GM19467 (cell line): ENCODE results near the gene ECEL1.

ENCODE experiments used
- ATAC-seq: cut with Tn5 transposase; IDR thresholded peaks from one replicate; pipeline ENCODE4 v1.9.1; 2021; ENCODE audit warnings: mild to moderate bottlenecking, moderate library complexity; ENCODE audit not compliant: unreplicated experiment

Gene ECEL1

DNA sequence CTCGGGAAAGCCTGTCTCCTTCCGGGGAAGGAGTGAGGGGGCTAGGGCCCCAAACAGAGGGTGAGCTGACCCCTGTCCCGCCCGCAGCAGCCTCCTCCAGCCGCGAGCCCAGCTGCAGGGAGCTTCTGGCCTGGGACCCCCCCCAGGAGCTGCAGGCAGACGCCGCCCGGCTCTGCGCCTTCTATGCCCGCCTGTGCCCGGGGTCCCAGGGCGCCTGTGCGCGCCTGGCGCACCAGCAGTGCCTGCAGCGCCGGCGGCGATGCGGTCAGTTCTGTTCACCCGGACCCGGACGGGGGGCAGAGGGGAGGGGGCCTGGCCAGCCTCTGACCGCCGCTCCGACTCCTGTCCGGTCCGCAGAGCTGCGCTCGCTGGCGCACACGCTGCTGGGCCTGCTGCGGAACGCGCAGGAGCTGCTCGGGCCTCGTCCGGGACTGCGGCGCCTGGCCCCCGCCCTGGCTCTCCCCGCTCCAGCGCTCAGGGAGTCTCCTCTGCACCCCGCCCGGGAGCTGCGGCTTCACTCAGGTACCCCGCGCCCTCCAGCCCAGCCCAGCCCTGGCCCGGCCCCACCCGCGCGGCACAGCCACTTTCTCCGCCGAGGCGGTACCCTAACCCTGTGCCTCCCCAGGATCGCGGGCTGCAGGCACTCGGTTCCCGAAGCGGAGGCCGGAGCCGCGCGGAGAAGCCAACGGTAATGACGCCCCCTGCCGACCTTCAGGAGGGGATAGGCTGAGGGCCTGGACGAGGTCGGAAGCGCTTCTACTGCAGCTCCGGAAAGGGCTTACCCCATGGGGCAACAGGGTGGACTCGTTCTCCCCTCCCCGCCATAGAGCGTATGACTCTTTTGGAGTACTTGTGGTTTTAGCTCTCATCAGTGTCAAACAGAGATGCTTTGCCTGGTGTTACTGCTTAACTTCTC, 36.3 kb upstream of the ECEL1 start:
- ATAC-seq: no peak

DNA sequence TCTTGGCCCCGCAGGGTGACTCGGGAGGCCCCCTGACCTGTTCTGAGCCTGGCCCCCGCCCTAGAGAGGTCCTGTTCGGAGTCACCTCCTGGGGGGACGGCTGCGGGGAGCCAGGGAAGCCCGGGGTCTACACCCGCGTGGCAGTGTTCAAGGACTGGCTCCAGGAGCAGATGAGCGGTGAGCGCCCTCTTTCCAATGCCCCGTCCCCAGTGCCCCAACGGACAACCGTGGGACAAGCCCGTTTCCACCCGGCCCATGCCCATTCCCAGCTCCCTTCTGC, 35.7 kb upstream of the ECEL1 start:
- no peak for ATAC-seq

DNA sequence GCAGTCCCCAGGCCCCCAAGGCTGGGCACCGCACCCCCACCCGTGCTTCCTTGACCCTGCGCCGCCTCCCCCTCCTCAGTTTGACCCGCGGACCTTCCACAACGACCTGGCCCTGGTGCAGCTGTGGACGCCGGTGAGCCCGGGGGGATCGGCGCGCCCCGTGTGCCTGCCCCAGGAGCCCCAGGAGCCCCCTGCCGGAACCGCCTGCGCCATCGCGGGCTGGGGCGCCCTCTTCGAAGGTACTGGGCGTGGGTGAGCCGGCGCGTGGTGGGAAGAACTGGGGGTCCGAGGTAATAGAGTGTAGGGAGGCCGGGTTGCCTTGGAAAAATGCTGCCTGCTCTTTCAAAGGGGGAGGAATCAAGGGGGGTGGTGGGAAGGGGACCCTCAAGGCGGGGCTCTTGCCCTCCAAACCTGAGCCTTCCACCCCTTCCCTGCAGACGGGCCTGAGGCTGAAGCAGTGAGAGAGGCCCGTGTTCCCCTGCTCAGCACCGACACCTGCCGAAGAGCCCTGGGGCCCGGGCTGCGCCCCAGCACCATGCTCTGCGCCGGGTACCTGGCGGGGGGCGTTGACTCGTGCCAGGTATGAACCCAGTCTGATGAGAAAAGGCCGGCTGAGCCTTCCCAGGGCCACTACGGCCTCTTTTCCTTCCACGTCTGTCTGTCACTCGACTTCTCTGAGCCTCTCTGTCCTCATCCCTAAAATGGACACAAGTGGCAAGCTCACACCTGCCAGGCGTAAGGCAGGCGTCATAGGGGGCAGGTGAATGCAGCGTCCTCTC, 35.2 kb upstream of the ECEL1 start:
- no peak for ATAC-seq

DNA sequence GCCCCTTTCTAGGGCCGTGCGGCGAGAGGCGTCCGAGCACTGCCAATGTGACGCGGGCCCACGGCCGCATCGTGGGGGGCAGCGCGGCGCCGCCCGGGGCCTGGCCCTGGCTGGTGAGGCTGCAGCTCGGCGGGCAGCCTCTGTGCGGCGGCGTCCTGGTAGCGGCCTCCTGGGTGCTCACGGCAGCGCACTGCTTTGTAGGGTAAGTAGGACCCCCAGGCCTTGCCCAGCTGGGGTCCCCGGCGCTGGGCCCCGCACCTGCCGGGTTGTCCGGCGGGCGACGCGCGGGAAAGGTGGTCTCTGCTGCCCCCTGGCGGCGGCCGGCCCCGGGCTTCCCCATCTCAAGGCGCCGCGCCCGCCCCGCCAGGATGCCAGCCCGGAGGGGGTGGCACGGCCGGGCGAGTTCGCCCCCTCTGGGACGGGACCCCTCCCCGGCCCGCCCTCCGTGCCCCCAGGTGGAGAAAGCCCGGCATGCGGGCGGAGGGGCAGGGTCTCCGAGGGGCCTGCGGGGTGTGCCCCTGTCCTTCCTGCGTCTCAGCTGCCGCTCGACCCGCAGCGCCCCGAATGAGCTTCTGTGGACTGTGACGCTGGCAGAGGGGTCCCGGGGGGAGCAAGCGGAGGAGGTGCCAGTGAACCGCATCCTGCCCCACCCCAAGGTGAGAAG, 34.5 kb upstream of the ECEL1 start:
- ATAC-seq: no peak

DNA sequence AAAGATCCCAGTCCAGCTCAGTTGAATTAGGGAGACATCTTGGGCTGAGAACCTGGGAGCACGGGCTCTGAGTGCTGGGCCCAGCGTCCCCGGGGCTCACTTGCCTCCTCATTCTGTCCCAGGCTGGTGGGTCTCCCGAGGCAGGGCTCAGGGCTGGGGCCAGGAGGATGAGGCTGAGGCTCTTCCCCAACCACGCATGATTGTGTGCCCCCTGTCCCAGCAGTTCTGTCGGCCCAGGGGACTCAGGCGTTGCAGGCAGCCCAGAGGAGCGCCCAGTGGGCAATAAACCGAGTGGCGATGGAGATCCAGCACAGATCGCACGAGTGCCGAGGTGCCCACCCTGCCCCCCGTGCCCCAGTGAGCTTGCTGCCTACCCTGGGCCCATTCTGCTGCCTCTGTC, 33.5 kb upstream of the ECEL1 start:
- no peak for ATAC-seq

DNA sequence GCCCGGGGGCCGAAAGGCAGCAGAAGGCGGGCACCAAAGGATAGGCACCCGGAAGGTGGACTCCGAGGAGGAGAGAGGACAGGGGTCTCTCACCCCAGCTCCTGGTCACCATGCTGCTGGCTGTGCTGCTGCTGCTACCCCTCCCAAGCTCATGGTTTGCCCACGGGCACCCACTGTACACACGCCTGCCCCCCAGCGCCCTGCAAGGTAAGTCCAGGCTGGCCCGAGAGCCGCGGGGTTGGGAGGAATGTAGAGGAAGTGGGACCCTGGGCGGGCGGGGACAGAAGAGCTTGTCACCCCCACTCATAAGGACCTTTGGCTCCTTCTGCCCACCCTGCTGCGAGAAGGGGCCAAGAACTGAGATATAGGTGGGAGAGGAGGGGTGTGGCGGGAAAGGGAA, 32.9 kb upstream of the ECEL1 start:
- no peak for ATAC-seq

DNA sequence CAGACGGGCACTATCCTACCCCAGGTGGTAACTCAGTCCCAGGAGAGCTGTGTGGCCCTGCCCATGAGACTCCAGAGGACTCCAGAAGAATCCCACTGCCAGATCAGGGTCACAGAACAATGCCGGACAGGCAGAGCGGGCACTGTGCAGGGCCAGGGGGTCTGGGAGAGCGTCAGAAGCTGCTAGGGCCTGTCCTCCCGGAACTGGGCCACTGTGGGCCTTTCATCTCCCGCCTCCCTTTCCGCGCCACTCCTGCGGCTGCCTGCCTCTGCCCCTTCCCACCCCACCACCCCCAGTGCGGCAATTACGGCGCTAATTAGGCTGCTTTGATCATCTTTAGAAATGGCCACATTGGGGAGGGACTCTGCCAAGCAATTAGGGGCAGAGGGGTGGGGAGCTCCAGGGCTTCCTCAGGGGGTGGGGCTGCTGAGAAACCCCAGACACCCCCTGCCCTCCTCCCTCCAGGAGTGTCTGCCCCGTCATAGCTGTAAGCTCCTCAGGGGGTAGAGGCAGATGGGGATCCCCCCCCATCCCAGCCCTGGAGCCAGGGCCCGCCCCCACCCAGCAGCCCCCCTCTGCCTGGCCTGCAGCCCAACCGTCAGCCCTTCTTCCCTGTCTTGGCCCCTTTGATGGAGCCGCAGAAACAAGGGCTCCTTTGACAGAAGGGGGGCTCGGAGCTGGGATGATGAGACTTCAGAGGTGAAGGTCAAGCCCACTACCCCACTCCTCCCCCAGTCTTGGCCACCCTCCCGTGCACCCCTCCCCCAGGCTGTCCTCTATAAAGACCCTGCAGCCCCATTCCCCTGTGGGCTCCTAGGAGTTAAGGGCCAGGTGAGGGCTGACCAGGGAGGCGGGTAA, 32.2 kb upstream of the ECEL1 start, which contains the start of gene PRSS56:
Gene PRSS56 (plus strand): TSS at position 808 of the 858 bp plus-strand sequence. CDS start 211 bp downstream, outside the sequence.
- ATAC-seq: no peak

DNA sequence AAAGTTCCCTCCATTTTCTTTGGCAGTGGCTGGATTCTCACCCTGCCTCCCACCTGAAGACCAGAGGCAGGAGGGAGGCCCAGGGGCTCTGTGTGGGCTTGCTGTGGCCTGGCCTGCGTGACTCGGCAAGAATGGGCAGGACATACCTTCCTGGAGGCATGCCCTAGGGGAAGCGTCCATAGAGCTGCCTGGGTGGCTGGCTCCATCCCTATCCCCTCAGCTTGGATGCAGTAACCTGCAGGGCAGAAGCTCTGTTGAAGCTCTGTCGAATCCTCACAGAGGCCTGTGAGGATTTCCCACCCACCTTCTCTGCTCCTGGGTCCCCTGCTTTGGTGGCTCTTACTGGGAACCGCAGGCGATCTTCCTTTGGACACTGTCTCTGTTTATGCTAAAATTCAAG, 31.2 kb upstream of the ECEL1 start:
- no peak for ATAC-seq

DNA sequence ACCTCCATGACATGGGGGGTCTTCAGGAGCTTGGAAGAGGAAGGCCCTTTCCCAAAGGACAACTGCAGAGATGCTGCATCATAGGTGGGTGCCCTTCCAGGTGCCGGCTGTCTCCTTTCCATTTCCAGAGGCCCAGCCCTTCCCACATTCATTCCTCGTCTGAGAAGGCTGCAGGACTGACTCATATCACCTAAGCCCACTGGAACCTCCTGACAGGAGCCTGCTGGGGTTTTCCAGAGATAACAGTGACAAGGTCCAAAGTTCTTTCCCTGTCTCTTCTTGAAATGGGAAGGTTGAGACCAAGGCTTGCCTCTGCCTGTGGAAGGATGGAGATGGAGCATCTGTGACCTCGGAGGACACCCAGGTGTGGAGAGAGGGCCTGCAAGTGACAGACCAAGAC, 28.9 kb upstream of the ECEL1 start:
- no peak for ATAC-seq

DNA sequence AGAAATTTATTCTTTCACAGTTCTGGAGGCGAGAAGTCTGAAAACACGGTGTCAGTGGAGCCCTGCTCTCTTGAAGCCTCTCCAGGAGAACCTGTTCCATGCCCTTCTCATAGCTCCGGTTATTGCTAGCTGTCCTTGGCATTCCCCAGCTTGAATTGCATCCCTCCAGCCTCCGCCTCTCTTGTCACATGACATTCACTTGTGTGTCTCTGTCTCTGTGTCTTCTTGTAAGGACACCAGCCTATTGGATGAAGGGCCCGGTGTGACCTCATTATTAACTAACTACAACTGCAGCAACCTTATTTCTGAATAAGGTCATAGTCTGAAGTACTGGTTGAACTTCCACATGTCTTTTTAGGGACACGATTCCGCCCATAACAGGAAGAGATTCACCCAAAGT, 28.0 kb upstream of the ECEL1 start:
- no peak for ATAC-seq

DNA sequence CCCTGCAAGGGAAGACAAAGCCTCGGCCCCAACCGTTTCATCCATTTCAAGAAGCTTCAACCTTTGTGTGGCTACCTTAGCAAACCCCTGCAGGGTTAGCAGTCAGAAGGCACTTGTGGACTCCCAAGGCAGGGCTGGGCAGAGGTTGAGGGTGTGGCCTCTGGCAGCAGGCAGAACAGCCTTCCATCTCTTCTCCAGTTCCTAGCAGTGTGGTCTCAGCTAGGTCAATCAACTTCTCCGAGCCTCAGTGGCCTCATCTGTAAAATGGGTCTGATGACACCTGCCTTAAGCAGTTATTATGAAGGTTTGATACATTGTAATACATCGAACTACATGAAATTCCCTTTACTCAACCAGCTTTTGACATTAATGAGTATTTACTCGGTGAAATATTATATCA, 25.7 kb upstream of the ECEL1 start:
- no peak for ATAC-seq

DNA sequence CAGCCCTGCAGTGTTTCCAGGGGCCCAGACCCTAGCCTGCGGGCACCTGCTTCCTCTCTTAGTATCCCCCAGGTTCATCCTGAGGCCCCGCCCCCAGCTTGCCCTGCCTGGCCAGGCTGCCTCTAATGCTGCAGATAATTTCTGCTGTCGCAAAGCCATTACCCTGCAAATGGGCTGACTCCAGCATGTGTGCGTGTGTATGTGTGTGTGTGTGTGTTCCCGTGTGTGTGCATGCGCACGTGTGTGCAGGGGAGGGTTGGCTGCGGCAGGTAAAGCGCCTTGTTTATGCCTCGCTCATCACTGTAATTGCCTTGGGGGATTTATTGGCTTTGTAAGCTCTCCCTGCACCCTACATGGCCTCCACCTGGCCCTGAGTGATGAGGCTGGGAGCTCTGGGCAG, 25.0 kb upstream of the ECEL1 start:
- ATAC-seq: no peak

DNA sequence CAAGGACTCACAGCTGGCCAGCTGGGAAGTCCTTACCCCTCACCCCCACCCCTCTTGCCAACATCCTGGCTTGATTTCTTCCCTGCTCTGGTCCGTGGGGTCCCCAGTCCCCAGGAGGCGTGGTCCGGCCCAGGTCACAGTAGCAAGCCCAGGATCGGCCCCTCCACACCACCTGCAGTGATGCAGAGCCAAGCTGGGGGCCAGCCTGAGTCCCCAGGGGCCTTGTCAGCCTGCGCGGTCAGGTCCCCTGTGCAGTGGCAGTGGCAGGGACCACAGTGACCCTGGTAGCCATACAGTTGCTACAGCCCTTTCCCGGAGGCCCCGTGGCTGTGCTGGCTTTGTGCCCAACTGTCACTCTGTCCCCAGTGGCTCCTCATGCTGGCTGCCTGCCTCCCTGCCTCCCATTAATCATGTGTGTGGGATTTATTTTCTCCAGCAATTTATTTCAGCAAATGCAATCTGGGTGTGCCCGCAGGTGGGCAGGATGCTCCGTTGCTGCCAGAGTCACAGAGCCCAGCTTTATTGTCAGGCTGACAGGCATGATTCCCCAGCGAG, 23.8 kb upstream of the ECEL1 start:
- ATAC-seq: no peak

DNA sequence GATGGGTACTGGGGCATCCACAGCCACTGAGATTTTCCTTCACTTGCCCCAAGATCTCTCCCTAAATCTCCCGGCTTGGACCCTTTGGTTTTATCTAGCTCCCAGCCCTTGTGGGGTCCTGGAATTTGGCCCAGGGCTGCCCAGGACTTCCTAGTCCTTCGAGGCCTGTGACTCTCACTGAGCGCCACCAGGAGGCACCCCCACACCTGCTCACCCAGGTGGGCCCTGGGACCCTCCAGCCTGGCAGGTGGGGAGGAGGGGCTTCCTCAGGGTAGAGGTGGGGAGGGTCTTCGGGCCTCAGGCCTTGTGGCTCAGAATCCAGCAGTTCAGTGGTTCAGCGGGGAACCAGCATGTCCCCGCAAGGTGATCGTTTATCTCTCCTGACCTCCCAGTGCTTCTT, 20.6 kb upstream of the ECEL1 start:
- ATAC-seq: no peak

DNA sequence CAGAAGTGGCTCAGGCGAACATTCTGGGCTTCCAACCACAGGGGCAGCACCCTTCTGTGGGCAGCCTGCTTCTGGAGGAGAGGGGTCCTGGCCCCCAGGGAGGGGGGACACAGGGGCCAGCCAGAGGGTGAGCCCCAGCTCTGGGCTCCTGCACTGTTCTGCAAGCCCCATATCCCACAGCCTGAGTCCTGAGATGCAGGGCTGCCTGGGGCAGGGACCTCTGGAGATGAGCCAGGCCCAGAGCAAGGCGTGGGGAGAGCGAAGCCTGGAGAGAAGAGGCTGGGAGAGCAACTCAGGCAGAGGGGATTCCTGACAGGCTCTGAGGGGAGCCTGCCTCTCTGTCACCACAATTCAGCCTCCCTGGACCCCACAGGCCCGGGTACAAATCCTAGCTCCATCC, 19.1 kb upstream of the ECEL1 start:
- no peak for ATAC-seq

DNA sequence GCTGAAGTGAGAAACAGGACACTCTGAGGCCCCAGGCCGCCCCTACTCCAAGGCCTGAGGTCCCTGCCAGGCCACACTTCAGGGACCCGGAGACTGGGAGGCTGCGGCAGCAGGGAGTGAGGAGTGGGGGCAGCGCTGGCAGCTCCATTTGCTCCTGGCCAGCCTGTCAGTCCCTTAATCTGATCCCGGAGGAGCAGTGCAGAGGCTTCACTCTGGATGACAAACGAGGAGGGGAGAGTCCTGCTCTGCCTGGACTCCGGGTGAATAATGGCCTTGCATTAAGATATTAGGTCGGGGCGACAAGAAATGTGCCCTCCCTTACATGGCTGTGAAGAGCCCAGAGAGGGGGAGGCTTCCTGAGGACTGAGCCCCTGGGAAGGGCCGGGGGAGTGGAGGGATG, 18.2 kb upstream of the ECEL1 start:
- no peak for ATAC-seq

DNA sequence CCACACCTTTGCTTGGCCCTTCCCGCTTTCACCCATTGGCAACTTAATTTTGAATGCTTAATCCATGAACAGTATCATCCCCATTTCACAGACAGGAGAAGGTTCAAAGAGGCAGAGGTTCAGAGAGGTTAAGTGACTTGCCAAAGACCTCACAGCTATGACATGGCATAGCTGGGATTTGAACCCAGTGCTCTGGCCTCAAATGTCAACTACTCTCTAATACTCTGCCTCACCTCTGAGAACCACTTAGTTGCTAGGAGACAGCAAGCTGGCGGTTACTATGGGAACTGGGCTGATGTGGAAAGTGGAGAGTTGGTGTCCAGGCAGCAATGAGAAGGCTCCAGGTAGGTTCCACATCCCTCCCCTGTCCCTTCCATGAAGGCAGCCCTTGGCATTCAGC, 16.8 kb upstream of the ECEL1 start:
- ATAC-seq: no peak

DNA sequence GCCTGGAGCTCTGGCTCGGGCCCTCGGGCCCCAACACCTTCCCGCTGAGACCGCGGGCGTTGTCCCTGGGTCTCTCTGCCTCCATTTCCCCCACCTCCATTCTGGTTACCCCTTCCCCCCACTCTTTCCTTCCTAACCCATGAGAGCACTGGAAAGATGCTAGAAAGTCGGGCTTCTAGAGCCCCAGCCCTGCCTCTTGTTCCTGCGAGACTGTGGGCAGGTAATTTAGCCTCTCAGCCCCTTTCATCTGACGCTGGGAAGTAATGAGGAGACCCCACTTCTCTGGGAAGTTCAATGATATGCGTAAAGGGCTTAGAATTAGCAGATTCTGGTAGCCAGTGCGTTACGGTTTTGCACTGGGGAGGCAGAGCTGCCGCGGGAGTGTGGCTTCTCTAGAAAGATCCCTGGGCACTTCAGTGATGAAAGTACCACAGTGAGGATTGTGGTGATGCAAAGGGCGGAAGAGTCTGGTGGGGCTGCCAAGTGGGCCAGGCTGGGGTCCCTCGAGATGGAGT, 16.2 kb upstream of the ECEL1 start:
- no peak for ATAC-seq

DNA sequence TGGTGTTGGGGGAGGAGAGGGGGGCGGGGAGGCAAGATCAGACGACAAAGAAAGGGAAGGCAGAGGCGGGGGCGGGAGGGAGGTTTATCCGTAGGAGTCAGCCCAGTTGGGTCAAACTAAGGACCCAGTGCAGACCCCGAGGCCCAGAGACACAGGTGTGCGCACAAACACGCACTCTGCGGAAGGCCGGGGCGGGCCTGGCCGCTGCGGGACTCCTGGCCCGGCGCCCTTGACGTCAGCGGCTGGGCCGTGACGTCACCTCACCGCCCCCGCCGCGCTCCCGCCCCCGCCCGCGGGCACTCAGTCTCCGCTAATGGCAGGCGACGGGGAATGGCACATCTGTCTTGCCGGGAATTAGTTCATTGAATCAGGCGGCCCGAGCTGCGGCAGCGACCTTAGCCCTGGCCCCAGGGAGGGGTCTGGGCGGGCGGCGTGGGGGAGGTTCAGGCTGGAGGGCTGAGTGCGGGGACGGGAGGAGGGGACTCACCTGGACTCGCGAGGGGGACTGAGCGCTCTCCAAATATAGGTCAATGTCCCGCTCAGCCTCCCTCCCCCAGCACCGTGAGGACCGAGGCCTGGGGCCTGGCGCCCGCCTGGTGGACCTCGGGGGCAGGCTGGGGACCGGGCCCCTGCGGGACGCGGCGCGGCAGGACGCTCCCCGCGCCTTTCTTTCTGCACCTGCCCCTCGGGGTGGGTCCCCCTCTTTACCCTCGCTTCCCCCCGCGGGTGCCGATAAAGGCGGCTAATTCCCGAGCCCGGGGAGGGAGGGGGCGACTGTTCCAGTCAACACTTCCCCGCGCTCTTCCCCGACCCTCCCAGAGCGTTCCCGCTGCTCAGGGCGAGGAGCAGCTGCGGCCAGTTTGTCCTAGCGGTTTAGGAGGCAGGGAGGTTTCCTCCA, 15.5 kb upstream of the ECEL1 start:
- ATAC-seq: no peak
